ENCODE data around the gene PDF. TPM values are rescaled to one million over a fixed set of nuclear protein-coding genes. Genes with fewer than 3 reads are reported as not detected.
A peak's percentile ranks its signal among the peaks of the same experiment; 100 is the strongest.

Gene PDF
- total RNA-seq, 1 donor from 2014 or later: 44.9 TPM

- Histone ChIP-seq H3K9me3 (no peaks in the 10 kb centered on the region), H3K27ac (no peak overlapping the region), H3K36me3 (peaks cover 0 to 8% of the 10 kb centered on the region in 2 donors), H3K4me1 (peaks cover 17% of the 10 kb centered on the region), H3K4me3 (no peak overlapping the region), H3K27me3 (no peaks in the 10 kb centered on the region)
- TF ChIP-seq POLR2A (IDR thresholded peaks at IDR 0.05) (no peak), CTCF (IDR thresholded peaks at IDR 0.05) (no peak), POLR2AphosphoS5 (IDR thresholded peaks at IDR 0.05; ENCODE audit: insufficient read depth in 1 of 2, low read depth in 1 of 2) (no peak)
- DNase-seq (ENCODE audit: extremely low spot score in 2 of 2): no peak
- intact Hi-C loops (cut with DNase I): no loop called here
Observed at GRCh38 chr16:69307856-69308255, 22.5 kb downstream of the PDF start.

GRCh38 chr16:69307091-69307490 lies 23.3 kb downstream of the PDF start:
- Histone ChIP-seq H3K36me3 (peaks cover 0 to 8% of the 10 kb centered on the region in 2 donors), H3K27me3 (no peaks in the 10 kb centered on the region), H3K9me3 (no peaks in the 10 kb centered on the region), H3K4me1 (peaks cover 9% of the 10 kb centered on the region), H3K4me3 (no peak overlapping the region), H3K27ac (no peak overlapping the region)
- no peak for TF ChIP-seq CTCF (IDR thresholded peaks at IDR 0.05)
- no peak for TF ChIP-seq POLR2A (IDR thresholded peaks at IDR 0.05)
- TF ChIP-seq POLR2AphosphoS5 (IDR thresholded peaks at IDR 0.05; ENCODE audit: insufficient read depth in 1 of 2, low read depth in 1 of 2): no peak
- intact Hi-C loops (cut with DNase I): no loop called here
- no peak for DNase-seq (ENCODE audit: extremely low spot score in 2 of 2)

- Histone ChIP-seq H3K9me3 (no peaks in the 10 kb centered on the region), H3K27ac (no peak overlapping the region), H3K36me3 (peaks cover 0 to 18% of the 10 kb centered on the region in 2 donors), H3K4me3 (no peak overlapping the region), H3K4me1 (peaks cover 5% of the 10 kb centered on the region), H3K27me3 (no peaks in the 10 kb centered on the region)
- intact Hi-C loops (cut with DNase I): no loop called here
- TF ChIP-seq POLR2A (IDR thresholded peaks at IDR 0.05) (no peak), POLR2AphosphoS5 (IDR thresholded peaks at IDR 0.05; ENCODE audit: insufficient read depth in 1 of 2, low read depth in 1 of 2) (no peak), CTCF (IDR thresholded peaks at IDR 0.05) (no peak)
- DNase-seq (ENCODE audit: extremely low spot score in 2 of 2): no peak
Observed at GRCh38 chr16:69306031-69306430, 24.4 kb downstream of the PDF start.

GRCh38 chr16:69302301-69302700 lies 28.1 kb downstream of the PDF start:
- DNase-seq (ENCODE audit: extremely low spot score in 2 of 2): peak; percentile 9 to 22
- Histone ChIP-seq H3K4me3 (no peak overlapping the region), H3K27ac (no peak overlapping the region), H3K4me1 (no peaks in the 10 kb centered on the region), H3K27me3 (no peaks in the 10 kb centered on the region), H3K36me3 (peaks cover 0 to 36% of the 10 kb centered on the region in 2 donors), H3K9me3 (no peaks in the 10 kb centered on the region)
- no peak for TF ChIP-seq POLR2AphosphoS5 (IDR thresholded peaks at IDR 0.05; ENCODE audit: insufficient read depth in 1 of 2, low read depth in 1 of 2)
- TF ChIP-seq POLR2A (IDR thresholded peaks at IDR 0.05): no peak
- TF ChIP-seq CTCF (IDR thresholded peaks at IDR 0.05): no peak
- intact Hi-C loops (cut with DNase I): no loop called here

GRCh38 chr16:69301861-69302260 lies 28.5 kb downstream of the PDF start:
- Histone ChIP-seq H3K27ac (no peak overlapping the region), H3K36me3 (peaks cover 0 to 36% of the 10 kb centered on the region in 2 donors), H3K9me3 (no peaks in the 10 kb centered on the region), H3K4me1 (no peaks in the 10 kb centered on the region), H3K4me3 (no peak overlapping the region), H3K27me3 (no peaks in the 10 kb centered on the region)
- peak in 1 of 2 donors; percentile 32 for DNase-seq (ENCODE audit: extremely low spot score in 2 of 2)
- intact Hi-C loops (cut with DNase I): no loop called here
- no peak for TF ChIP-seq POLR2A (IDR thresholded peaks at IDR 0.05)
